WTC11 (cell line): ENCODE data around the gene ABI2. TPM values are rescaled to one million over a fixed set of nuclear protein-coding genes. Genes with fewer than 3 reads are reported as not detected.
A peak's percentile ranks its signal among the peaks of the same experiment; 100 is the strongest.

Experiments used
- ATAC-seq: fragments of 200-7000 bp; cut with Tn5 transposase; 2 replicates; pipeline ENCODE4 v1.10.0; 2021; ENCODE audit warnings: mild to moderate bottlenecking, moderate library complexity
- Bru-seq: library from RNA; stranded (reverse); fragments of 400-500 nt; gene quantifications from one replicate; lab custom pipeline; 2021; lab: Mats Ljungman, UMichigan
- CTCF ChIA-PET: fragments of 300-600 bp; sonication (Branson Sonifier 250); formaldehyde crosslinking; loops from one replicate; lab custom pipeline; 2021; ENCODE audit warnings: antibody characterized with exemption; lab: Charles Lee
- POLR2A ChIA-PET: fragments of 350-600 bp; sonication (Branson Sonifier 250); formaldehyde crosslinking; loops from one replicate; lab custom pipeline; 2021; ENCODE audit warnings: antibody characterized with exemption; lab: Charles Lee
- DNase-seq: peaks from one replicate; pipeline ENCODE4 v3.0.0; 2021; ENCODE audit warnings: low spot score
- H3K27ac Mint-ChIP-seq: 2 replicates; pipeline ENCODE4 v1.8.0; 2021; ENCODE audit warnings: mixed read lengths
- H3K27me3 Mint-ChIP-seq: 2 replicates; pipeline ENCODE4 v1.8.0; 2021; ENCODE audit warnings: low read depth, mild to moderate bottlenecking, moderate library complexity, mixed read lengths
- H3K36me3 Mint-ChIP-seq: 2 replicates; pipeline ENCODE4 v1.8.0; 2021; ENCODE audit warnings: mixed read lengths
- H3K4me1 Mint-ChIP-seq: 2 replicates; pipeline ENCODE4 v1.8.0; 2022; ENCODE audit warnings: mixed read lengths
- H3K4me3 Mint-ChIP-seq: 2 replicates; pipeline ENCODE4 v1.8.0; 2021; ENCODE audit warnings: mild to moderate bottlenecking, moderate library complexity, mixed read lengths
- H3K9me3 Mint-ChIP-seq: 2 replicates; pipeline ENCODE4 v1.8.0; 2021; ENCODE audit warnings: mixed read lengths
- CREB1 ChIP-seq: sonication (generic); formaldehyde crosslinking; IDR thresholded peaks from 2 replicates; pipeline ENCODE4 v1.8.0; 2023; ENCODE audit warnings: mild to moderate bottlenecking, missing genetic modification reagents
- GTF2I ChIP-seq: fragments of 250-450 bp; sonication (Bioruptor Pico); conservative IDR thresholded peaks from 2 replicates; pipeline ENCODE4 v1.4.0; 2021; ENCODE audit warnings: mild to moderate bottlenecking
- MXD4 ChIP-seq: fragments of 250-450 bp; sonication (Bioruptor Pico); IDR thresholded peaks from 2 replicates; pipeline ENCODE4 v1.8.0; 2021; ENCODE audit warnings: mild to moderate bottlenecking, moderate library complexity, borderline replicate concordance
- NR1H2 ChIP-seq: sonication (generic); formaldehyde crosslinking; IDR thresholded peaks from 2 replicates; pipeline ENCODE4 v1.9.0; 2021; ENCODE audit warnings: mild to moderate bottlenecking, moderate library complexity, missing genetic modification reagents
- PRRX2 ChIP-seq: fragments of 250-450 bp; sonication (Bioruptor Pico); IDR thresholded peaks from 2 replicates; pipeline ENCODE4 v1.8.0; 2021; ENCODE audit warnings: mild to moderate bottlenecking
- SP1 ChIP-seq: sonication (generic); formaldehyde crosslinking; conservative IDR thresholded peaks from 2 replicates; pipeline ENCODE4 v1.8.1; 2022; ENCODE audit warnings: missing genetic modification reagents
- TEAD1 ChIP-seq: sonication (generic); formaldehyde crosslinking; IDR thresholded peaks from 2 replicates; pipeline ENCODE4 v1.8.0; 2022; ENCODE audit warnings: mild to moderate bottlenecking, missing genetic modification reagents
- TEAD4 ChIP-seq: sonication (generic); formaldehyde crosslinking; IDR thresholded peaks from 2 replicates; pipeline ENCODE4 v1.8.0; 2022; ENCODE audit warnings: mild to moderate bottlenecking, missing genetic modification reagents
- ZNF121 ChIP-seq: sonication (generic); formaldehyde crosslinking; IDR thresholded peaks from 2 replicates; pipeline ENCODE4 v1.8.0; 2023; ENCODE audit warnings: missing genetic modification reagents
- ZNF396 ChIP-seq: fragments of 250-450 bp; sonication (Bioruptor Pico); IDR thresholded peaks from 2 replicates; pipeline ENCODE4 v1.8.0; 2021; ENCODE audit warnings: mild to moderate bottlenecking, moderate library complexity, borderline replicate concordance
- long read RNA-seq, 3 experiments: library from RNA in 1 of 3; library from capped mRNA in 1 of 3; library from polyadenylated mRNA in 1 of 3; unstranded in 2 of 3; stranded (forward) in 1 of 3; transcript quantifications; one replicate each; pipeline ENCODE4 v2.0.0, GENCODE V29; 2021
- total RNA-seq: library from RNA; stranded (reverse); gene quantifications from 3 replicates; pipeline ENCODE4 v1.2.3, GENCODE V29; 2021
- TF ChIP-seq, protein P1 (sequence below): sonication (generic); formaldehyde crosslinking; IDR thresholded peaks from 2 replicates; pipeline ENCODE4 v1.8.1; 2023; ENCODE audit warnings: mild to moderate bottlenecking, missing genetic modification reagents
- TF ChIP-seq, protein P2 (sequence below): fragments of 250-450 bp; sonication (Bioruptor Pico); IDR thresholded peaks from 2 replicates; pipeline ENCODE4 v1.9.0; 2021; ENCODE audit warnings: mild to moderate bottlenecking
- TF ChIP-seq, protein P3 (sequence below): sonication (generic); formaldehyde crosslinking; IDR thresholded peaks from 2 replicates; pipeline ENCODE4 v1.8.0; 2022; ENCODE audit warnings: missing genetic modification reagents
- TF ChIP-seq, protein P4 (sequence below): sonication (generic); formaldehyde crosslinking; IDR thresholded peaks from 2 replicates; pipeline ENCODE4 v1.8.0; 2023; ENCODE audit warnings: missing genetic modification reagents, mild to moderate bottlenecking, borderline replicate concordance
- TF ChIP-seq, protein P5 (sequence below): sonication (generic); formaldehyde crosslinking; IDR thresholded peaks from 2 replicates; pipeline ENCODE4 v1.8.1; 2023; ENCODE audit warnings: mild to moderate bottlenecking, missing genetic modification reagents
- TF ChIP-seq, protein P6 (sequence below): sonication (generic); formaldehyde crosslinking; IDR thresholded peaks from 2 replicates; pipeline ENCODE4 v1.8.0; 2022; ENCODE audit warnings: mild to moderate bottlenecking, missing genetic modification reagents
- TF ChIP-seq, protein P7 (sequence below): sonication (generic); formaldehyde crosslinking; IDR thresholded peaks from 2 replicates; pipeline ENCODE4 v1.8.0; 2022; ENCODE audit warnings: mild to moderate bottlenecking, missing genetic modification reagents
- TF ChIP-seq, protein P8 (sequence below): fragments of 250-450 bp; sonication (Bioruptor Pico); IDR thresholded peaks from 2 replicates; pipeline ENCODE4 v1.9.0; 2021; ENCODE audit warnings: moderate library complexity, mild to moderate bottlenecking, inconsistent platforms, borderline replicate concordance

The ABI2 gene
- total RNA-seq (121 to 134 TPM (median 132 TPM) in 3 replicates), Bru-seq, nascent RNA (percentile 89 among the genes with signal in this experiment)
- long read RNA-seq, experiment 1, full-length matches to known transcripts = 74 of 315 reads
- long read RNA-seq, experiment 1, partial matches to known transcripts = 66 of 315 reads
- long read RNA-seq, experiment 1, other reads (novel, unspliced or antisense) = 175 of 315 reads
- long read RNA-seq, experiment 2, full-length matches to known transcripts = 7 of 105 reads
- long read RNA-seq, experiment 2, partial matches to known transcripts = 71 of 105 reads
- long read RNA-seq, experiment 2, other reads (novel, unspliced or antisense) = 27 of 105 reads
- long read RNA-seq, experiment 3, full-length matches to known transcripts = 7 of 33 reads
- long read RNA-seq, experiment 3, partial matches to known transcripts = 1 of 33 reads
- long read RNA-seq, experiment 3, other reads (novel, unspliced or antisense) = 25 of 33 reads

DNA sequence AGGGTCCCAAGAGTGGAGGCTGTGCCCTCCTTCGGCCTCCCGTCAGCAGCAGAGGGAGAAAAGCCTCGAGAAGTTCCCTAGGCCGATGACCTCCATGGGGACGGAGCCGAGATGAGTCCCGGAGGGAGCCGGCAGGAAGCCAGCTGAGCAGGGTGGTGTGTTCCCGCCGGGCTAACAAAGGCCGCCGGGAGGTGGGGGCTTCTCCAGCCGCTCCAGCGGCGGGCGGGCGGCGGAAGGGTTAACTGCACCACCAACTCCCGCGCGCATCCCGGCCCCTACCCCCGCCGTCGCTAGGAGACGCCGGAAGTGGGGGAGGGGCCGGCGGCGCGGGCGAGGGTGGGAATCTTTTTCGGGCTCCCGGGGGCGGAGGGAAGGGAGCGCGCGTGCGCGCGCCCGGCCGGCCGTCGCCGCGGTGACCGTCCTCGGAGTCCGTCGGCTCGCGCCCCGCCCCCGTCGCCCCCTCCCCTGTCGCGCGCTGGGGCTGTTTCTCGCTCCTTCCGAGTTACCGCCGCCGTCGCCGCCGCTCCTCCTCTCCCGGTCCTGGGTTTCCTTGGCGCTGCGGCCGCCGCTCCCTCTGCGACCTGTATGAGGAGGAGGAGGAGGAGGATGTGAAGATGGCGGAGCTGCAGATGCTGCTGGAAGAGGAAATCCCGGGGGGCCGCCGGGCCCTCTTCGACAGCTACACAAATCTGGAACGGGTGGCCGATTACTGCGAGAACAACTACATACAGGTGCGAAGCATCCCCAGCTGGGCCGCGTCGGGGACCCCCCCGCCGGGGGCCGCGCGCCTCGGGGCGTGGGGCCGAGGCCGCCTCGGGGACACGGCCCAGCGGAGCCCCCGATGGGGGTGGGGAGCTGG is at the start of gene ABI2:
Gene ABI2, plus strand, starts transcription at position 494 of the 859 bp plus-strand sequence. Its CDS starts 121 bp downstream, at position 615.
- Mint-ChIP-seq H3K9me3 (no peaks in the 10 kb centered on the region), H3K27me3 (no peaks in the 10 kb centered on the region)
- TF ChIP-seq, protein P1, sequence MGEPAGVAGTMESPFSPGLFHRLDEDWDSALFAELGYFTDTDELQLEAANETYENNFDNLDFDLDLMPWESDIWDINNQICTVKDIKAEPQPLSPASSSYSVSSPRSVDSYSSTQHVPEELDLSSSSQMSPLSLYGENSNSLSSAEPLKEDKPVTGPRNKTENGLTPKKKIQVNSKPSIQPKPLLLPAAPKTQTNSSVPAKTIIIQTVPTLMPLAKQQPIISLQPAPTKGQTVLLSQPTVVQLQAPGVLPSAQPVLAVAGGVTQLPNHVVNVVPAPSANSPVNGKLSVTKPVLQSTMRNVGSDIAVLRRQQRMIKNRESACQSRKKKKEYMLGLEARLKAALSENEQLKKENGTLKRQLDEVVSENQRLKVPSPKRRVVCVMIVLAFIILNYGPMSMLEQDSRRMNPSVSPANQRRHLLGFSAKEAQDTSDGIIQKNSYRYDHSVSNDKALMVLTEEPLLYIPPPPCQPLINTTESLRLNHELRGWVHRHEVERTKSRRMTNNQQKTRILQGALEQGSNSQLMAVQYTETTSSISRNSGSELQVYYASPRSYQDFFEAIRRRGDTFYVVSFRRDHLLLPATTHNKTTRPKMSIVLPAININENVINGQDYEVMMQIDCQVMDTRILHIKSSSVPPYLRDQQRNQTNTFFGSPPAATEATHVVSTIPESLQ = no peak
- TF ChIP-seq TEAD4 (CRISPR knock-in tag) (no peak), NR1H2 (CRISPR knock-in tag) (no peak), PRRX2 (CRISPR knock-in tag) (no peak), MXD4 (CRISPR knock-in tag) (no peak), GTF2I (0 out of 2 replicates have a peak, but pooled peaks have one; percentile 49), SP1 (peak; percentile 71), TEAD1 (no peak), ZNF121 (CRISPR knock-in tag) (no peak), ZNF396 (CRISPR knock-in tag) (no peak), CREB1 (CRISPR knock-in tag) (no peak; the same call in 1 of the 2 replicates)
- TF ChIP-seq, protein P2, sequence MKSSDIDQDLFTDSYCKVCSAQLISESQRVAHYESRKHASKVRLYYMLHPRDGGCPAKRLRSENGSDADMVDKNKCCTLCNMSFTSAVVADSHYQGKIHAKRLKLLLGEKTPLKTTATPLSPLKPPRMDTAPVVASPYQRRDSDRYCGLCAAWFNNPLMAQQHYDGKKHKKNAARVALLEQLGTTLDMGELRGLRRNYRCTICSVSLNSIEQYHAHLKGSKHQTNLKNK (CRISPR knock-in tag) = no peak
- TF ChIP-seq, protein P3, sequence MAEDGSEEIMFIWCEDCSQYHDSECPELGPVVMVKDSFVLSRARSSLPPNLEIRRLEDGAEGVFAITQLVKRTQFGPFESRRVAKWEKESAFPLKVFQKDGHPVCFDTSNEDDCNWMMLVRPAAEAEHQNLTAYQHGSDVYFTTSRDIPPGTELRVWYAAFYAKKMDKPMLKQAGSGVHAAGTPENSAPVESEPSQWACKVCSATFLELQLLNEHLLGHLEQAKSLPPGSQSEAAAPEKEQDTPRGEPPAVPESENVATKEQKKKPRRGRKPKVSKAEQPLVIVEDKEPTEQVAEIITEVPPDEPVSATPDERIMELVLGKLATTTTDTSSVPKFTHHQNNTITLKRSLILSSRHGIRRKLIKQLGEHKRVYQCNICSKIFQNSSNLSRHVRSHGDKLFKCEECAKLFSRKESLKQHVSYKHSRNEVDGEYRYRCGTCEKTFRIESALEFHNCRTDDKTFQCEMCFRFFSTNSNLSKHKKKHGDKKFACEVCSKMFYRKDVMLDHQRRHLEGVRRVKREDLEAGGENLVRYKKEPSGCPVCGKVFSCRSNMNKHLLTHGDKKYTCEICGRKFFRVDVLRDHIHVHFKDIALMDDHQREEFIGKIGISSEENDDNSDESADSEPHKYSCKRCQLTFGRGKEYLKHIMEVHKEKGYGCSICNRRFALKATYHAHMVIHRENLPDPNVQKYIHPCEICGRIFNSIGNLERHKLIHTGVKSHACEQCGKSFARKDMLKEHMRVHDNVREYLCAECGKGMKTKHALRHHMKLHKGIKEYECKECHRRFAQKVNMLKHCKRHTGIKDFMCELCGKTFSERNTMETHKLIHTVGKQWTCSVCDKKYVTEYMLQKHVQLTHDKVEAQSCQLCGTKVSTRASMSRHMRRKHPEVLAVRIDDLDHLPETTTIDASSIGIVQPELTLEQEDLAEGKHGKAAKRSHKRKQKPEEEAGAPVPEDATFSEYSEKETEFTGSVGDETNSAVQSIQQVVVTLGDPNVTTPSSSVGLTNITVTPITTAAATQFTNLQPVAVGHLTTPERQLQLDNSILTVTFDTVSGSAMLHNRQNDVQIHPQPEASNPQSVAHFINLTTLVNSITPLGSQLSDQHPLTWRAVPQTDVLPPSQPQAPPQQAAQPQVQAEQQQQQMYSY (CRISPR knock-in tag) = peak; percentile 40; the same call in 1 of the 2 replicates
- TF ChIP-seq, protein P4, sequence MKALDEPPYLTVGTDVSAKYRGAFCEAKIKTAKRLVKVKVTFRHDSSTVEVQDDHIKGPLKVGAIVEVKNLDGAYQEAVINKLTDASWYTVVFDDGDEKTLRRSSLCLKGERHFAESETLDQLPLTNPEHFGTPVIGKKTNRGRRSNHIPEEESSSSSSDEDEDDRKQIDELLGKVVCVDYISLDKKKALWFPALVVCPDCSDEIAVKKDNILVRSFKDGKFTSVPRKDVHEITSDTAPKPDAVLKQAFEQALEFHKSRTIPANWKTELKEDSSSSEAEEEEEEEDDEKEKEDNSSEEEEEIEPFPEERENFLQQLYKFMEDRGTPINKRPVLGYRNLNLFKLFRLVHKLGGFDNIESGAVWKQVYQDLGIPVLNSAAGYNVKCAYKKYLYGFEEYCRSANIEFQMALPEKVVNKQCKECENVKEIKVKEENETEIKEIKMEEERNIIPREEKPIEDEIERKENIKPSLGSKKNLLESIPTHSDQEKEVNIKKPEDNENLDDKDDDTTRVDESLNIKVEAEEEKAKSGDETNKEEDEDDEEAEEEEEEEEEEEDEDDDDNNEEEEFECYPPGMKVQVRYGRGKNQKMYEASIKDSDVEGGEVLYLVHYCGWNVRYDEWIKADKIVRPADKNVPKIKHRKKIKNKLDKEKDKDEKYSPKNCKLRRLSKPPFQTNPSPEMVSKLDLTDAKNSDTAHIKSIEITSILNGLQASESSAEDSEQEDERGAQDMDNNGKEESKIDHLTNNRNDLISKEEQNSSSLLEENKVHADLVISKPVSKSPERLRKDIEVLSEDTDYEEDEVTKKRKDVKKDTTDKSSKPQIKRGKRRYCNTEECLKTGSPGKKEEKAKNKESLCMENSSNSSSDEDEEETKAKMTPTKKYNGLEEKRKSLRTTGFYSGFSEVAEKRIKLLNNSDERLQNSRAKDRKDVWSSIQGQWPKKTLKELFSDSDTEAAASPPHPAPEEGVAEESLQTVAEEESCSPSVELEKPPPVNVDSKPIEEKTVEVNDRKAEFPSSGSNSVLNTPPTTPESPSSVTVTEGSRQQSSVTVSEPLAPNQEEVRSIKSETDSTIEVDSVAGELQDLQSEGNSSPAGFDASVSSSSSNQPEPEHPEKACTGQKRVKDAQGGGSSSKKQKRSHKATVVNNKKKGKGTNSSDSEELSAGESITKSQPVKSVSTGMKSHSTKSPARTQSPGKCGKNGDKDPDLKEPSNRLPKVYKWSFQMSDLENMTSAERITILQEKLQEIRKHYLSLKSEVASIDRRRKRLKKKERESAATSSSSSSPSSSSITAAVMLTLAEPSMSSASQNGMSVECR (CRISPR knock-in tag) = peak; percentile 81; the same call in 1 of the 2 replicates
- TF ChIP-seq, protein P5, sequence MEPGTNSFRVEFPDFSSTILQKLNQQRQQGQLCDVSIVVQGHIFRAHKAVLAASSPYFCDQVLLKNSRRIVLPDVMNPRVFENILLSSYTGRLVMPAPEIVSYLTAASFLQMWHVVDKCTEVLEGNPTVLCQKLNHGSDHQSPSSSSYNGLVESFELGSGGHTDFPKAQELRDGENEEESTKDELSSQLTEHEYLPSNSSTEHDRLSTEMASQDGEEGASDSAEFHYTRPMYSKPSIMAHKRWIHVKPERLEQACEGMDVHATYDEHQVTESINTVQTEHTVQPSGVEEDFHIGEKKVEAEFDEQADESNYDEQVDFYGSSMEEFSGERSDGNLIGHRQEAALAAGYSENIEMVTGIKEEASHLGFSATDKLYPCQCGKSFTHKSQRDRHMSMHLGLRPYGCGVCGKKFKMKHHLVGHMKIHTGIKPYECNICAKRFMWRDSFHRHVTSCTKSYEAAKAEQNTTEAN (CRISPR knock-in tag) = no peak
- TF ChIP-seq, protein P6, sequence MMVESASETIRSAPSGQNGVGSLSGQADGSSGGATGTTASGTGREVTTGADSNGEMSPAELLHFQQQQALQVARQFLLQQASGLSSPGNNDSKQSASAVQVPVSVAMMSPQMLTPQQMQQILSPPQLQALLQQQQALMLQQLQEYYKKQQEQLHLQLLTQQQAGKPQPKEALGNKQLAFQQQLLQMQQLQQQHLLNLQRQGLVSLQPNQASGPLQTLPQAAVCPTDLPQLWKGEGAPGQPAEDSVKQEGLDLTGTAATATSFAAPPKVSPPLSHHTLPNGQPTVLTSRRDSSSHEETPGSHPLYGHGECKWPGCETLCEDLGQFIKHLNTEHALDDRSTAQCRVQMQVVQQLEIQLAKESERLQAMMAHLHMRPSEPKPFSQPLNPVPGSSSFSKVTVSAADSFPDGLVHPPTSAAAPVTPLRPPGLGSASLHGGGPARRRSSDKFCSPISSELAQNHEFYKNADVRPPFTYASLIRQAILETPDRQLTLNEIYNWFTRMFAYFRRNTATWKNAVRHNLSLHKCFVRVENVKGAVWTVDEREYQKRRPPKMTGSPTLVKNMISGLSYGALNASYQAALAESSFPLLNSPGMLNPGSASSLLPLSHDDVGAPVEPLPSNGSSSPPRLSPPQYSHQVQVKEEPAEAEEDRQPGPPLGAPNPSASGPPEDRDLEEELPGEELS (CRISPR knock-in tag) = no peak
- TF ChIP-seq, protein P7, sequence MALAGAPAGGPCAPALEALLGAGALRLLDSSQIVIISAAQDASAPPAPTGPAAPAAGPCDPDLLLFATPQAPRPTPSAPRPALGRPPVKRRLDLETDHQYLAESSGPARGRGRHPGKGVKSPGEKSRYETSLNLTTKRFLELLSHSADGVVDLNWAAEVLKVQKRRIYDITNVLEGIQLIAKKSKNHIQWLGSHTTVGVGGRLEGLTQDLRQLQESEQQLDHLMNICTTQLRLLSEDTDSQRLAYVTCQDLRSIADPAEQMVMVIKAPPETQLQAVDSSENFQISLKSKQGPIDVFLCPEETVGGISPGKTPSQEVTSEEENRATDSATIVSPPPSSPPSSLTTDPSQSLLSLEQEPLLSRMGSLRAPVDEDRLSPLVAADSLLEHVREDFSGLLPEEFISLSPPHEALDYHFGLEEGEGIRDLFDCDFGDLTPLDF = no peak
- TF ChIP-seq, protein P8, sequence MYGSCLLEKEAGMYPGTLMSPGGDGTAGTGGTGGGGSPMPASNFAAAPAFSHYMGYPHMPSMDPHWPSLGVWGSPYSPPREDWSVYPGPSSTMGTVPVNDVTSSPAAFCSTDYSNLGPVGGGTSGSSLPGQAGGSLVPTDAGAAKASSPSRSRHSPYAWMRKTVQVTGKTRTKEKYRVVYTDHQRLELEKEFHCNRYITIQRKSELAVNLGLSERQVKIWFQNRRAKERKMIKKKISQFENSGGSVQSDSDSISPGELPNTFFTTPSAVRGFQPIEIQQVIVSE (CRISPR knock-in tag) = no peak

More for the DNA sequence above, at the start of gene ABI2:
- peak; percentile 93 for ATAC-seq
- H3K4me1 Mint-ChIP-seq = peaks cover 29% of the 10 kb centered on the region
- no peaks in the 10 kb centered on the region for H3K36me3 Mint-ChIP-seq
- ChIA-PET POLR2A (interaction anchor here (0.6 to 1.7 kb wide), 4 partner anchors 27 to 89 kb away, joined by 3 to 8 read pairs (median 4); partner anchors contain the start of gene CYP20A1), CTCF (interaction anchor here (1.0 kb wide), 1 partner anchor 89 kb away, joined by 3 read pairs; the partner anchor contains the start of gene CYP20A1)
- H3K4me3 Mint-ChIP-seq = peak within 1 kb of the TSS; percentile 90
- DNase-seq = peak; percentile 95
- peak within 1 kb of the TSS; percentile 98 for H3K27ac Mint-ChIP-seq
